ENCODE results near the gene RCCD1. TPM values are rescaled to one million over a fixed set of nuclear protein-coding genes. Genes with fewer than 3 reads are reported as not detected.

RCCD1 gene
- total RNA-seq, 1 experiment from 2014 or later: 38.5 TPM

DNA sequence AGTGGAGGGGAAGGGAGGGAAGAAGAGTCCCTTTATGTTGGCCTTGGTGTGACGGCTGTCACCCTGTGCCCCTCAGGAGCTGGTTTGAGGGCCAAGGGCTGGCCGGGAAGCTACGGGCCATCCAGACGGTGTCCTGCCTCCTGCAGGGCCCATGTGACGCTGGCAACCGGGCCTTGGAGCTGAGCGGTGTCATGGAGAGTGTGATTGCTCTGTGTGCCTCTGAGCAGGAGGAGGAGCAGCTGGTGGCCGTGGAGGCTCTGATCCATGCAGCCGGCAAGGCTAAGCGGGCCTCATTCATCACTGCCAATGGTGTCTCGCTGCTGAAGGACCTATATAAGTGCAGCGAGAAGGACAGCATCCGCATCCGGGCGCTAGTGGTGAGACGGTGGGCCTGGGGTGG is 8.1 kb upstream of the RCCD1 start:
- no peak for ATAC-seq
- Histone ChIP-seq H2AFZ (ENCODE audit: low read depth, low read length, poor library complexity, severe bottlenecking) (no peak overlapping the region), H3K4me3 (replicated peaks in 1 of 2; ENCODE audit: low read depth in 1 of 2, low read length in 2 of 2) (no peak overlapping the region), H3K4me2 (ENCODE audit: low read length) (no peak overlapping the region), H3K9me2 (ENCODE audit: insufficient read depth) (no peaks in the 10 kb centered on the region), H3K27me3 (ENCODE audit: insufficient read depth, low read length) (no peaks in the 10 kb centered on the region), H3K27ac (ENCODE audit: low read depth, low read length) (no peak overlapping the region), H3K4me1 (ENCODE audit: control insufficient read depth in 1 of 2, insufficient read depth in 2 of 2, low read length in 2 of 2) (peaks cover 0 to 8% of the 10 kb centered on the region in 2 experiments; a peak in 2 of 4 replicates), H4K20me1 (ENCODE audit: insufficient read depth) (no peaks in the 10 kb centered on the region), H3K9me3 (ENCODE audit: control insufficient read depth in 1 of 2, insufficient read depth in 1 of 2, low read depth in 1 of 2, low read length in 2 of 2) (no peaks in the 10 kb centered on the region), H3K9ac (ENCODE audit: low read length) (no peak overlapping the region), H3K79me2 (ENCODE audit: insufficient read depth, low read length) (no peaks in the 10 kb centered on the region), H3K36me3 (ENCODE audit: control insufficient read depth in 1 of 2, insufficient read depth in 2 of 2, low read length in 2 of 2) (peaks cover 35 to 41% of the 10 kb centered on the region in 2 experiments; a peak in 3 of 4 replicates)
- no TSS peak for BruUV-seq (replicated peaks)
- ChIA-PET POLR2A (no interaction called here), CTCF (no interaction called here), RAD21 (ENCODE audit: low non-redundant PET in 1 of 2, low total read pairs in 2 of 2, uncharacterized antibody in 2 of 2, unreplicated experiment in 2 of 2) (no interaction called here)
- intact Hi-C loops (cut with micrococcal nuclease): no loop called here
- no peak for DNase-seq (ENCODE audit: low read depth, low spot score)
- TF ChIP-seq YY1 (IDR thresholded peaks at IDR 0.05; ENCODE audit: extremely low read depth, insufficient replicate concordance, low read depth, low read length): no peak
- TF ChIP-seq ELF1 (IDR thresholded peaks at IDR 0.05; ENCODE audit: borderline replicate concordance, low read depth): no peak
- no peak for TF ChIP-seq POLR2A (IDR thresholded peaks at IDR 0.05; ENCODE audit: borderline replicate concordance, extremely low read depth, insufficient read depth, insufficient read length)
- TF ChIP-seq, protein P1, sequence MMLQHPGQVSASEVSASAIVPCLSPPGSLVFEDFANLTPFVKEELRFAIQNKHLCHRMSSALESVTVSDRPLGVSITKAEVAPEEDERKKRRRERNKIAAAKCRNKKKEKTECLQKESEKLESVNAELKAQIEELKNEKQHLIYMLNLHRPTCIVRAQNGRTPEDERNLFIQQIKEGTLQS (IDR thresholded peaks at IDR 0.05): no peak
- TF ChIP-seq, protein P2, sequence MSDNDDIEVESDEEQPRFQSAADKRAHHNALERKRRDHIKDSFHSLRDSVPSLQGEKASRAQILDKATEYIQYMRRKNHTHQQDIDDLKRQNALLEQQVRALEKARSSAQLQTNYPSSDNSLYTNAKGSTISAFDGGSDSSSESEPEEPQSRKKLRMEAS (IDR thresholded peaks at IDR 0.05): no peak
- TF ChIP-seq TCF7L2 (IDR thresholded peaks at IDR 0.05; ENCODE audit: borderline replicate concordance, extremely low read depth, insufficient read depth, insufficient read length): no peak
- TF ChIP-seq ZFX (IDR thresholded peaks at IDR 0.05): no peak

DNA sequence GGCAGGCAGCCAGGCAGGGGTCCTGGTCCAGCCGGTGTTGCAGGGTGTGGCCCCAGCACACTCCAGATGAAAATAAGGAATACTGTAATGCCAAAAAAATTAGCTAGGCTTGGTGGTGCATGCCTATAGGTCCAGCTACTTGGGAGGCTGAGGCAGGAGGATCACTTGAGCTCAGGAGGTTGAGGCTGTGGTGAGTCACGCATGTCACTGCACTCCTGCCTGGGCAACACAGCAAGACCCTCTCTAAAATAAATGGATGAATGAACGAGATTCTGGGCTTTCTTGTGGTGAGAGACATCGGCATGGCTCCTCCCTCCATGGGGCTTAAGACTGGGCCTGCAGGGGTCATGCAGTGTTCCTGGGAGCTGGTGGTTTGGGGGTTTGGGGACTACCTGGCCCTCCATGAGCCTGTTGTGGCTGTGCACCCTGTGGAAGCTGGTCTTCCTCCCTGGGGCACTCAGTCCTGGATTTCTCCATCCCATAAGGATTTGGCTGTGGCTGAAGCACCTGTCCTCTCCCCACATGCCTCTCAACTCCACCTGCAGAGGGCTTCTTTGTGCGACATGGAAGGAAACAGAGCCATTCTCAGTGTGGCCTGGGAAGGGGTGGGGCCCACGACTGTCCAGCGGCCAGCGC is 7.6 kb upstream of the RCCD1 start:
- ChIA-PET CTCF (no interaction called here), RAD21 (ENCODE audit: low non-redundant PET in 1 of 2, low total read pairs in 2 of 2, uncharacterized antibody in 2 of 2, unreplicated experiment in 2 of 2) (no interaction called here), POLR2A (no interaction called here)
- Histone ChIP-seq H4K20me1 (ENCODE audit: insufficient read depth) (no peaks in the 10 kb centered on the region), H3K79me2 (ENCODE audit: insufficient read depth, low read length) (no peaks in the 10 kb centered on the region), H3K4me3 (replicated peaks in 1 of 2; ENCODE audit: low read depth in 1 of 2, low read length in 2 of 2) (no peak overlapping the region), H3K9me2 (ENCODE audit: insufficient read depth) (no peaks in the 10 kb centered on the region), H3K36me3 (ENCODE audit: control insufficient read depth in 1 of 2, insufficient read depth in 2 of 2, low read length in 2 of 2) (peaks cover 35 to 39% of the 10 kb centered on the region in 2 experiments; a peak in 3 of 4 replicates), H3K27ac (ENCODE audit: low read depth, low read length) (no peak overlapping the region), H3K4me1 (ENCODE audit: control insufficient read depth in 1 of 2, insufficient read depth in 2 of 2, low read length in 2 of 2) (peaks cover 0 to 8% of the 10 kb centered on the region in 2 experiments; a peak in 2 of 4 replicates), H3K27me3 (ENCODE audit: insufficient read depth, low read length) (no peaks in the 10 kb centered on the region), H2AFZ (ENCODE audit: low read depth, low read length, poor library complexity, severe bottlenecking) (no peak overlapping the region), H3K9me3 (ENCODE audit: control insufficient read depth in 1 of 2, insufficient read depth in 1 of 2, low read depth in 1 of 2, low read length in 2 of 2) (no peaks in the 10 kb centered on the region), H3K9ac (ENCODE audit: low read length) (no peak overlapping the region), H3K4me2 (ENCODE audit: low read length) (no peak overlapping the region)
- intact Hi-C loops (cut with micrococcal nuclease): no loop called here
- peak; percentile 25; the same call in 1 of the 2 replicates for ATAC-seq
- no peak for DNase-seq (ENCODE audit: low read depth, low spot score)
- BruUV-seq (replicated peaks): no TSS peak
- TF ChIP-seq, protein P2 (IDR thresholded peaks at IDR 0.05): no peak
- TF ChIP-seq ZFX (IDR thresholded peaks at IDR 0.05) (no peak), SIN3A (IDR thresholded peaks at IDR 0.05; ENCODE audit: low read depth) (no peak), SRF (IDR thresholded peaks at IDR 0.05; ENCODE audit: low read depth) (no peak), CBX3 (IDR thresholded peaks at IDR 0.05; ENCODE audit: low read depth) (no peak), RAD21 (IDR thresholded peaks at IDR 0.05; ENCODE audit: low read depth) (no peak), YY1 (IDR thresholded peaks at IDR 0.05; ENCODE audit: extremely low read depth, insufficient replicate concordance, low read depth, low read length) (no peak), EZH2phosphoT487 (IDR thresholded peaks at IDR 0.05; ENCODE audit: borderline replicate concordance) (no peak), SP1 (IDR thresholded peaks at IDR 0.05; ENCODE audit: low read depth) (no peak)
- TF ChIP-seq, protein P3, sequence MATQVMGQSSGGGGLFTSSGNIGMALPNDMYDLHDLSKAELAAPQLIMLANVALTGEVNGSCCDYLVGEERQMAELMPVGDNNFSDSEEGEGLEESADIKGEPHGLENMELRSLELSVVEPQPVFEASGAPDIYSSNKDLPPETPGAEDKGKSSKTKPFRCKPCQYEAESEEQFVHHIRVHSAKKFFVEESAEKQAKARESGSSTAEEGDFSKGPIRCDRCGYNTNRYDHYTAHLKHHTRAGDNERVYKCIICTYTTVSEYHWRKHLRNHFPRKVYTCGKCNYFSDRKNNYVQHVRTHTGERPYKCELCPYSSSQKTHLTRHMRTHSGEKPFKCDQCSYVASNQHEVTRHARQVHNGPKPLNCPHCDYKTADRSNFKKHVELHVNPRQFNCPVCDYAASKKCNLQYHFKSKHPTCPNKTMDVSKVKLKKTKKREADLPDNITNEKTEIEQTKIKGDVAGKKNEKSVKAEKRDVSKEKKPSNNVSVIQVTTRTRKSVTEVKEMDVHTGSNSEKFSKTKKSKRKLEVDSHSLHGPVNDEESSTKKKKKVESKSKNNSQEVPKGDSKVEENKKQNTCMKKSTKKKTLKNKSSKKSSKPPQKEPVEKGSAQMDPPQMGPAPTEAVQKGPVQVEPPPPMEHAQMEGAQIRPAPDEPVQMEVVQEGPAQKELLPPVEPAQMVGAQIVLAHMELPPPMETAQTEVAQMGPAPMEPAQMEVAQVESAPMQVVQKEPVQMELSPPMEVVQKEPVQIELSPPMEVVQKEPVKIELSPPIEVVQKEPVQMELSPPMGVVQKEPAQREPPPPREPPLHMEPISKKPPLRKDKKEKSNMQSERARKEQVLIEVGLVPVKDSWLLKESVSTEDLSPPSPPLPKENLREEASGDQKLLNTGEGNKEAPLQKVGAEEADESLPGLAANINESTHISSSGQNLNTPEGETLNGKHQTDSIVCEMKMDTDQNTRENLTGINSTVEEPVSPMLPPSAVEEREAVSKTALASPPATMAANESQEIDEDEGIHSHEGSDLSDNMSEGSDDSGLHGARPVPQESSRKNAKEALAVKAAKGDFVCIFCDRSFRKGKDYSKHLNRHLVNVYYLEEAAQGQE (IDR thresholded peaks at IDR 0.05; ENCODE audit: low read depth): no peak
